ENCODE data around the gene HHLA2.

Gene HHLA2

DNA sequence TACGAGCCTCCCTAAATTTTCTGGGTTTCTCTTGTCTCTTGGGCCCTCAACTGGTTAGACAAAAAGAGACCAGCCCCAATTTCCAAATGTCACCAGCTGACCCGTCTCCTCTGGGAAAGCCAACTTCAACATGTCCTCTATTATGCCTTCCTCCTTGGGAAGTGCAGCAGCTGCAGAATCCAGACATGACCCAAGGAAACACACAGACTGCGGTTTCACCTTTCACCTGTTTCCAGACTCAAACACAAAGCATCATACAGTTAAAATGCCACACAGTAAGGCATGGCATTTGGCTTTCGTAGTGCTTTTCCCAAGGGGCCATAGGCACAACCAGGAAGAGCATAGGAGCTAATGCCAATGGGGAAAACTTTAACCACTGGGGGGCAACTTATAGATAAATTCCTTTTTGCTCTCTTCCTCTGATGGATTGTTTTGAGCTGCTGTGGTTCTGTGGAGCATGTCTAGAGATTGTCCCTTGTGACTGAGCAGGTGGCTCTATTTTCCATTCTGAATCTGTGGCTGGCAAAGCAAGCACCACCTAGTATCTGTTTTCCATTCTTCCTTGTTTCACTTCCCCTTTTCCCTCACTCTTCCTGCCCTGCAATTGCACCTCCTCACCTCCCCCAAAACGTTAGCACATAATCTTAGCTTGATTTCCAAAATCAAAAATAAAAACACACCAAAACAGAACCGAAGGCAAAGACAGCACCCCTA lies 49.3 kb downstream of the HHLA2 start:
- H3K27ac ChIP-seq: no peak overlapping the region

DNA sequence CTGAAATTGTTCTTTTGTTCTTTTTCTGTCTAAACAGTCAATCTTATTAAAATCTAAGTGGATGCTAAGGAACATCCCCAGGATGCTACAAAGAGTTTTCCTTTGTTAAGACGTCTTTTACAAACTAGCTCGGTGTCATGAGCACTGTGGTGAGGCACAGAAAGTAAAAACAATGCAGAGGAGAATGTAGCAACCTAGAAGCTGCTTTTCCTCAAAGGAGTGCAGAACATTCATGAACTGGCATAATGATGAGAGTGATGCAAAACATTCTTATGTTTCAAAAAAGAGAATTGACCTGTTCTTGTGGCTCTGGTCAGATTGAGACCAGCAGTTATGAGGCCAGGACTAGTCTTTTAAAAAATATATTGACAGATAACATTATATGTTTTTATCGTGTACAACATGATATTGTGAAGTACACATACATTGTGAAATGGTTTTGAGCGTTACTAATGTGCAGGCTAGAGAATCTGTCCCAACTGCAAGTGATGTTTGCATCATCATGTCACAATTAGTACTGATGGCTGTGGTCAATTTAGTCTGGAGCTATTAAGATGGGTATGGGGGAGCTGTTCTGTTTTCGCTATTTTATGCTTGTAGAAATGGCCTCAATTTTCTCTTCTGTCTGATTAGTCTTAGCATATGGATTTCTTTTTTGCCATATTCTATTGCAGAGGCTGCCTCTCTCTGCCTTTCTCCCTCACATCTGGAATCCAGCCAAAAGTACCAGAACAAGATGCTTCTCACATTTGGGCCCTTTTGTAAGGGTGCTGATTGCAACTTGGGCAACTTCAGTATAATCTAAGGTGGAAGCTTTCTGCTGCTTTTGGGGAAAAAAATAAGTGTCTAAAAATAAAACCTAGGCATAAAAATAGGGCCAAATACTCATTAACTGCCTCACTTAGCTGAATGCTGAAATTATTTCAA lies 50.2 kb downstream of the HHLA2 start:
- H3K27me3 ChIP-seq (ENCODE audit: insufficient read depth, low read depth, severe bottlenecking): no peaks in the 10 kb centered on the region
- H3K4me3 ChIP-seq (ENCODE audit: low read depth, low read length): no peak overlapping the region
- TF ChIP-seq CTCF (IDR thresholded peaks at IDR 0.05; ENCODE audit: low read depth, low read length): no peak
- DNase-seq: no peak
- no peak overlapping the region for H3K27ac ChIP-seq
- H3K9me3 ChIP-seq (ENCODE audit: severe bottlenecking): no peaks in the 10 kb centered on the region
- H3K36me3 ChIP-seq: no peaks in the 10 kb centered on the region

More for the DNA sequence above, 49.3 kb downstream of the HHLA2 start:
- Histone ChIP-seq H3K27me3 (ENCODE audit: insufficient read depth, low read depth, severe bottlenecking) (no peaks in the 10 kb centered on the region), H3K4me3 (ENCODE audit: low read depth, low read length) (no peak overlapping the region), H3K9me3 (ENCODE audit: severe bottlenecking) (no peaks in the 10 kb centered on the region), H3K36me3 (no peaks in the 10 kb centered on the region)
- TF ChIP-seq CTCF (IDR thresholded peaks at IDR 0.05; ENCODE audit: low read depth, low read length): no peak
- no peak for DNase-seq

- Histone ChIP-seq H3K36me3 (no peaks in the 10 kb centered on the region), H3K9me3 (ENCODE audit: severe bottlenecking) (no peaks in the 10 kb centered on the region), H3K4me3 (ENCODE audit: low read depth, low read length) (no peak overlapping the region), H3K27me3 (ENCODE audit: insufficient read depth, low read depth, severe bottlenecking) (no peaks in the 10 kb centered on the region), H3K27ac (peak overlapping the region; percentile 59)
- no peak for TF ChIP-seq CTCF (IDR thresholded peaks at IDR 0.05; ENCODE audit: low read depth, low read length)
- DNase-seq: peak; percentile 67
These were observed 55.8 kb downstream of the HHLA2 start for GRCh38 chr3:108352176-108352575.

DNA sequence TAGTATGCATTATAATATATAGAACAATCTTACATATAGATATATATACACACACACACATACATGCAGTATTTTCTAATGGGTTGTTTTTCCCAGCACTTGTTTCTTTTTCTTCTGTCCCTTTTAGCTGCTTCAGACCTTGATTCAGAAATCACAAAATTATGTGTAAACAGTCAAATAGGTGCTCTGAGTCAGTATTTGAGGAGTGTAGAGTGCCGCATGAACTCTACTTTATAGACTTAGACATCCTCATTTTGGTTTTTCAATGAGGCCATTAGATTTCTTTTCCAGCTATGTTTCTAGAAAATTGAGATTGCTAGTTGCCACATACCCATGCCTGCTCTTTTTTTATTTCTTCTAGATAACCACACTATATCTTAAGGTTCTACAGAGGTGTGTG lies 58.2 kb downstream of the HHLA2 start:
- Histone ChIP-seq H3K27ac (no peak overlapping the region), H3K9me3 (ENCODE audit: severe bottlenecking) (no peaks in the 10 kb centered on the region), H3K27me3 (ENCODE audit: insufficient read depth, low read depth, severe bottlenecking) (no peaks in the 10 kb centered on the region), H3K36me3 (no peaks in the 10 kb centered on the region), H3K4me3 (ENCODE audit: low read depth, low read length) (no peak overlapping the region)
- DNase-seq: no peak
- no peak for TF ChIP-seq CTCF (IDR thresholded peaks at IDR 0.05; ENCODE audit: low read depth, low read length)

- no peak for TF ChIP-seq CTCF (IDR thresholded peaks at IDR 0.05; ENCODE audit: low read depth, low read length)
- no peaks in the 10 kb centered on the region for H3K36me3 ChIP-seq
These were observed 60.7 kb downstream of the HHLA2 start for GRCh38 chr3:108357042-108357441.

More at GRCh38 chr3:108357042-108357441, 60.7 kb downstream of the HHLA2 start:
- H3K4me3 ChIP-seq (ENCODE audit: low read depth, low read length): no peak overlapping the region
- no peaks in the 10 kb centered on the region for H3K9me3 ChIP-seq (ENCODE audit: severe bottlenecking)
- DNase-seq: no peak
- no peaks in the 10 kb centered on the region for H3K27me3 ChIP-seq (ENCODE audit: insufficient read depth, low read depth, severe bottlenecking)
- H3K27ac ChIP-seq: no peak overlapping the region
